ENCODE results near the gene NEK11. TPM values are rescaled to one million over a fixed set of nuclear protein-coding genes. Genes with fewer than 3 reads are reported as not detected.

The NEK11 gene
- polyA plus RNA-seq, 3 donors: 0.31 to 0.56 (median 0.43) TPM

DNA sequence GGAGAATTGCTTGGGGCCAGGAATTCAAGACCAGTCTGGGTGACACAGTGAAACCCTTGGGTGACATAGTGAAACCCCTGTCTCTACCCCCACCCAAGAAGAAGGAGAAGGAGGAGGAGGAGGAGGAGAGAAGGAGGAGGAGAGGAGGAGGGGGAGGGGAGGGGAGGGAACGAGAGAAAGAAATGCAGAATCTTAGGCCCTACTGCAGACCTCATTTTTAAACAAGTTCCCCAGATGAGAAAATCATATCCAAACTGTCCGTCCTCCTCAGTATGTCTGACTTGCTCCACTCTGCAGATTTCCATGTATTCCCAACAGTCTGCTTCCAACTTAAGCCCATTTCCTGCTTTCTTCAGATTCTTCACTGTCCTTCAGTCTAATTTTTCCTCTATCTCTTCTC, 291.0 kb downstream of the NEK11 start:
- Histone ChIP-seq H3K9me3 (replicated peaks in 1 of 2; ENCODE audit: control insufficient read depth in 1 of 2, insufficient read depth in 1 of 2, low read length in 2 of 2) (no peaks in the 10 kb centered on the region), H3K27me3 (ENCODE audit: control insufficient read depth in 2 of 2, insufficient read depth in 2 of 2, low read length in 2 of 2) (no peaks in the 10 kb centered on the region), H3K4me3 (replicated peaks in 1 of 3; ENCODE audit: low read depth in 2 of 3, low read length in 3 of 3) (no peak overlapping the region), H3K79me2 (ENCODE audit: insufficient read depth, low read length) (no peaks in the 10 kb centered on the region), H4K20me1 (ENCODE audit: insufficient read depth, low read length) (no peaks in the 10 kb centered on the region), H3K36me3 (replicated peaks in 1 of 2; ENCODE audit: control insufficient read depth in 1 of 2, insufficient read depth in 2 of 2, low read length in 2 of 2) (no peaks in the 10 kb centered on the region), H2AFZ (ENCODE audit: insufficient read depth, low read depth, low read length, poor library complexity, severe bottlenecking) (no peak overlapping the region), H3K4me1 (ENCODE audit: control insufficient read depth in 1 of 2, insufficient read depth in 2 of 2, low read length in 2 of 2) (no peaks in the 10 kb centered on the region), H3K9ac (ENCODE audit: insufficient read depth, low read length, poor library complexity, severe bottlenecking) (no peak overlapping the region), H3K4me2 (replicated peaks; ENCODE audit: extremely low read depth, low read length, poor library complexity, severe bottlenecking) (no peak overlapping the region), H3K27ac (ENCODE audit: low read depth in 1 of 2, low read length in 2 of 2) (no peak overlapping the region)
- Mint-ChIP-seq H3K36me3 (no peaks in the 10 kb centered on the region), H3K4me1 (no peaks in the 10 kb centered on the region), H3K9me3 (no peaks in the 10 kb centered on the region), H3K27me3 (ENCODE audit: low read depth in 3 of 3) (no peaks in the 10 kb centered on the region), H3K27ac (no peak overlapping the region), H3K4me3 (no peak overlapping the region)
- 100% methylated on average over 1 of the region's 2 CpGs for WGBS (ENCODE audit: insufficient coverage)
- DNase-seq: no peak
- intact Hi-C loops (cut with micrococcal nuclease): no loop called here
- TF ChIP-seq CTCF (IDR thresholded peaks at IDR 0.05): no peak

DNA sequence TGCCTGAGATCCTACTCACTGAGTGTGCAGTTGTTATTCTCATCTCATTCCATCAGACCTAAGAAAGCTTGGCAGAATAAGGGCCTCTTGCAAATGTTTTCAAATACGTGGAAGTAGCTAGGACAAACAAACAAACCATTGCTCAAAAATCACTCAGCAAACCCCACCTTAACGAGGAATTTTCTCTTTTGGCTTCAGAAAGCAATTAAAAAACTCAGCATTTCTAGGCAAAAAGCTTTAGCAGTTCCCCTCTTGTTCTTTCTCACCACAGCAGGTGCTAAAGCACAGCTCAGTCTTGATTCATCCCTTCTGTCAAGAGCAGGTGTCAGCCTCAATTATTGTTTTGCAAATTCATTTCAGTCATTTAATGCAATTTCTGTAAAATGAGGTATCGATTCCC, 296.3 kb downstream of the NEK11 start:
- TF ChIP-seq CTCF (IDR thresholded peaks at IDR 0.05): no peak
- H3K36me3 ChIP-seq (replicated peaks in 1 of 2; ENCODE audit: control insufficient read depth in 1 of 2, insufficient read depth in 2 of 2, low read length in 2 of 2): peaks cover 0 to 5% of the 10 kb centered on the region in 2 donors
- no peaks in the 10 kb centered on the region for H3K4me1 ChIP-seq (ENCODE audit: control insufficient read depth in 1 of 2, insufficient read depth in 2 of 2, low read length in 2 of 2)
- H4K20me1 ChIP-seq (ENCODE audit: insufficient read depth, low read length): no peaks in the 10 kb centered on the region
- H3K9me3 ChIP-seq (replicated peaks in 1 of 2; ENCODE audit: control insufficient read depth in 1 of 2, insufficient read depth in 1 of 2, low read length in 2 of 2): no peaks in the 10 kb centered on the region
- H3K36me3 Mint-ChIP-seq: peaks cover 12 to 13% of the 10 kb centered on the region in 2 donors
- H3K9ac ChIP-seq (ENCODE audit: insufficient read depth, low read length, poor library complexity, severe bottlenecking): no peak overlapping the region
- no peak overlapping the region for H3K4me3 Mint-ChIP-seq
- intact Hi-C loops (cut with micrococcal nuclease): no loop called here
- WGBS (ENCODE audit: insufficient coverage): 90% methylated on average over 2 of the region's 3 CpGs
- no peak overlapping the region for H3K4me2 ChIP-seq (replicated peaks; ENCODE audit: extremely low read depth, low read length, poor library complexity, severe bottlenecking)
- no peaks in the 10 kb centered on the region for H3K27me3 ChIP-seq (ENCODE audit: control insufficient read depth in 2 of 2, insufficient read depth in 2 of 2, low read length in 2 of 2)
- H3K4me3 ChIP-seq (replicated peaks in 1 of 3; ENCODE audit: low read depth in 2 of 3, low read length in 3 of 3): no peak overlapping the region
- no peaks in the 10 kb centered on the region for H3K4me1 Mint-ChIP-seq
- no peak overlapping the region for H2AFZ ChIP-seq (ENCODE audit: insufficient read depth, low read depth, low read length, poor library complexity, severe bottlenecking)
- no peaks in the 10 kb centered on the region for H3K27me3 Mint-ChIP-seq (ENCODE audit: low read depth in 3 of 3)
- peaks cover 0 to 3% (median 0%) of the 10 kb centered on the region in 7 donors for H3K9me3 Mint-ChIP-seq
- no peak overlapping the region for H3K27ac ChIP-seq (ENCODE audit: low read depth in 1 of 2, low read length in 2 of 2)
- DNase-seq: no peak
- no peaks in the 10 kb centered on the region for H3K79me2 ChIP-seq (ENCODE audit: insufficient read depth, low read length)
- H3K27ac Mint-ChIP-seq: no peak overlapping the region
